Brain microvascular endothelial cell (primary cell): ENCODE measurements around the gene SNX19.

Experiments
- DNase-seq: peaks from one replicate; pipeline ENCODE4 v3.0.0-alpha.2; 2020
- H3K27ac ChIP-seq: fragments of 250-450 bp; sonication (Bioruptor Pico); 2 replicates; pipeline ENCODE4 v1.5.1; 2020; ENCODE audit warnings: mild to moderate bottlenecking, moderate library complexity
- H3K27me3 ChIP-seq: fragments of 250-450 bp; sonication (Bioruptor Pico); replicated peaks from 2 replicates; pipeline ENCODE4 v1.5.1; 2020; ENCODE audit warnings: mild to moderate bottlenecking
- H3K36me3 ChIP-seq: fragments of 250-450 bp; sonication (Bioruptor Pico); replicated peaks from 2 replicates; pipeline ENCODE4 v1.5.1; 2020; ENCODE audit warnings: mild to moderate bottlenecking
- H3K4me3 ChIP-seq: 2 replicates; pipeline ENCODE4 v1.5.1; 2011; ENCODE audit warnings: low read depth, mild to moderate bottlenecking, control low read depth, low read length, moderate library complexity
- in situ Hi-C: cut with HindIII; loops from 2 replicates; pipeline ENCODE4 v1.10.0; 2017; ENCODE audit warnings: low sequenced_read_pairs, low pct_ligation_motif_present
- TF ChIP-seq, protein P1 (sequence below): IDR thresholded peaks from 2 replicates; pipeline ENCODE4 v1.5.1; 2011; ENCODE audit warnings: low read depth, mild to moderate bottlenecking, moderate library complexity, low read length, control low read depth, inconsistent platforms; ENCODE audit errors: missing control alignments

The SNX19 gene

DNA sequence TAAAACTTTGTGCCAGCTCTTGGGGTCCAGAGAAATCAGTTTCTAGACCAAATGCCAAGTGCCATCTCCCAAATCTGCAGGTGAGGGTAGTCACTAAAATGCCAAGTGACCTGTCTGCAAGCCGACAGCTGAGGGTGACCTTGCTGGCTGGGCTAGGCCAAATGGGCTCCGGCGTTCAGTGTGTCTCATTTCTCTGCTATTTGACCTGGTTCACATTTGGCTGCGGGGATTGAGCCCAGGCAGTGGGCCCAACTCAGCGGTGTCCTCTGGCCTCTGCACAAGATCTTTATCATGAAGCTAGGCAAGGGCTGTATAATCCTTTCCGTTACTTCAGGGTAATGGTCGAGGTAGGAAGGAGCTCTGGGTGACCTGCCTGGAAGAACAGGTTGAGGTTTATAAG lies 87.5 kb downstream of the SNX19 start:
- DNase-seq, result no peak
- in situ Hi-C loops, result no loop called here
- no peak overlapping the region for H3K27ac ChIP-seq
- TF ChIP-seq, protein P1, sequence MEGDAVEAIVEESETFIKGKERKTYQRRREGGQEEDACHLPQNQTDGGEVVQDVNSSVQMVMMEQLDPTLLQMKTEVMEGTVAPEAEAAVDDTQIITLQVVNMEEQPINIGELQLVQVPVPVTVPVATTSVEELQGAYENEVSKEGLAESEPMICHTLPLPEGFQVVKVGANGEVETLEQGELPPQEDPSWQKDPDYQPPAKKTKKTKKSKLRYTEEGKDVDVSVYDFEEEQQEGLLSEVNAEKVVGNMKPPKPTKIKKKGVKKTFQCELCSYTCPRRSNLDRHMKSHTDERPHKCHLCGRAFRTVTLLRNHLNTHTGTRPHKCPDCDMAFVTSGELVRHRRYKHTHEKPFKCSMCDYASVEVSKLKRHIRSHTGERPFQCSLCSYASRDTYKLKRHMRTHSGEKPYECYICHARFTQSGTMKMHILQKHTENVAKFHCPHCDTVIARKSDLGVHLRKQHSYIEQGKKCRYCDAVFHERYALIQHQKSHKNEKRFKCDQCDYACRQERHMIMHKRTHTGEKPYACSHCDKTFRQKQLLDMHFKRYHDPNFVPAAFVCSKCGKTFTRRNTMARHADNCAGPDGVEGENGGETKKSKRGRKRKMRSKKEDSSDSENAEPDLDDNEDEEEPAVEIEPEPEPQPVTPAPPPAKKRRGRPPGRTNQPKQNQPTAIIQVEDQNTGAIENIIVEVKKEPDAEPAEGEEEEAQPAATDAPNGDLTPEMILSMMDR, result no peak
- H3K36me3 ChIP-seq, result no peaks in the 10 kb centered on the region
- no peaks in the 10 kb centered on the region for H3K27me3 ChIP-seq
- H3K4me3 ChIP-seq, result no peak overlapping the region

DNA sequence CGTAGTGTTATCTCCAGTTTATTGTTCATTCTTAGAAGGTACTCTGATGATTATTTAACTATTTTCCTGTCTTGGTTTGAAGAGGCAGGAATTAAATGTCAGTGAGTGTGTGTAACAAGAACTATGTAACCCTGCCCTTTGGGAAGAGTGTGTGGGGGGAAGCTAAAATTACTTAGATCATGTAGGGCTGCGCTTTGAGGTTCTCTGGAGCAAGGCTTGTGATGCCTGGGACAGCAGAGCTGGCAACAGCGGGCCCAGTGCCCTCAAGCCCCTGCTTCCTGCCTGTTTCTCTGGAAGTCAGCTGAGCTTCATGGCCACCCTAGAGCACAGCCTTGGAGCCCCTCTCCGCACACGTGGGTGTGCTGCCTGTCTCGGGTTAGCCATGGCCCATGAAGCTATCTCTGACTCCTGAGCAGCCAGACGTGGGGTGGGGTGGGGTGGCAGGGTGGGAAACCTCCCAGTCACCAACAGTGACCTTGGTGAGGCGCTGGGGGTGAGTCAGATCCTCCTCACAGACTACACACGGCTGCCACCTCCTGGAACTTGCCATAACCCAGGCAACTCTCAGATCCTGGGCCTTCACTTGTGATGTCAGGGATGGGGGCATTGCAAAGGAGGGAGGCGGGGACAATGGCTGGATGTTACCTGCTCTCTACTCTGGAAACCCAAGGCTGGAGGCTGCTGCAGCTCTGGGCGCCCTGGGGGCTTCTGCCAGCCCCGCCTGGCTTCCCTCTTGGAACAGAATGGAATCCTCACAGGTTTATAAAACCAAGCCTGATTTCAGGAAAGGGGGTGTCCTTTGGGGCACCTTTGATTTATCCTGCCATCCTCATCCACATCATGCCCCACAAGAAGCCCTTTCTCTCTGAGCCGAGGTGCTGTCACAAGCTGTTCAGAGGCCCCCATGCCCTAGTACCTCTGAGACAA lies 88.6 kb downstream of the SNX19 start:
- in situ Hi-C loops, result no loop called here
- no peaks in the 10 kb centered on the region for H3K27me3 ChIP-seq
- peak overlapping the region; percentile 62 for H3K27ac ChIP-seq
- peak; percentile 85 for DNase-seq
- TF ChIP-seq, protein P1, result peak; percentile 86
- H3K4me3 ChIP-seq, result no peak overlapping the region
- H3K36me3 ChIP-seq, result no peaks in the 10 kb centered on the region

DNA sequence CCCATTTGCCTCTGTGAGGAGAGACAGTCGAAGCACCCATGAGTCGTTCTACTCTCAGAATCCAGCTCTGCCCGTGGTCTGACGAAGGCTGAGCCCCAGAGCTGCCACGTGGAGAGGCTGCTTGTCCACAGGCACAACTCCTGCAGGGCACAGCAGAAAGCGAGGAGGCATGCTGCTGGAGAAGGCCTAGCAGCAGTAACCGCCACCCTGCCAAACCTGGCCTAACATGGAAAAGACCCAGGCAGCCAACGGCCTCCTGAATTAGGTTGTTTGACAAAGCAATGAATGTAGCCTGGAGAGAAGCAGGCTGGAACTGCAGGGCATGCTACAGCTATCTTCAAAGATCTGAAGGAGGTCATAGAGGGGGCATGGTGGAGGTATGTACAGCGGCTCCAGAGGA lies 89.7 kb downstream of the SNX19 start:
- no peak overlapping the region for H3K27ac ChIP-seq
- TF ChIP-seq, protein P1, result no peak
- DNase-seq, result no peak
- H3K36me3 ChIP-seq, result no peaks in the 10 kb centered on the region
- H3K4me3 ChIP-seq, result no peak overlapping the region
- H3K27me3 ChIP-seq, result no peaks in the 10 kb centered on the region
- in situ Hi-C loops, result no loop called here

DNA sequence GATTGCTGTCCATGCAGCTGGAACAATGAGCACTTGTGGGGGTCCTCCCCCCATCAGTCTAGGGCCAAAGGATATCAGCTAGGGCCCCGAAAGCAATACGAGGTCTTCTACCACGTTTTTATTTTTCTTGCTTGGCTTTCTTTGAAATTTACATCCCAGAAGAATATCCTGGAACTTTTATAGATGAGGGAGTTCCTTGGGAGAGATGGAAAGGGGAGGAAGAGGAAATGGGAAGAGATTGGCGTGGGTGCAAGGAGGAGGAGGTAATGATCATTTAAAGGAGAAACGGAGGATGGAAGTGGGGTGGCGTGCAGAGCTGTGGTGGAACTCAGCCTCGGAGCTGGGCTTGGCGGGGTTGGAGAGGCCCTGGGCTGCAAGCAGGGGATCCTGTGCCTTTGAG lies 90.3 kb downstream of the SNX19 start:
- Histone ChIP-seq H3K36me3 (no peaks in the 10 kb centered on the region), H3K4me3 (no peak overlapping the region), H3K27ac (no peak overlapping the region), H3K27me3 (no peaks in the 10 kb centered on the region)
- in situ Hi-C loops, result no loop called here
- TF ChIP-seq, protein P1, result no peak
- no peak for DNase-seq

DNA sequence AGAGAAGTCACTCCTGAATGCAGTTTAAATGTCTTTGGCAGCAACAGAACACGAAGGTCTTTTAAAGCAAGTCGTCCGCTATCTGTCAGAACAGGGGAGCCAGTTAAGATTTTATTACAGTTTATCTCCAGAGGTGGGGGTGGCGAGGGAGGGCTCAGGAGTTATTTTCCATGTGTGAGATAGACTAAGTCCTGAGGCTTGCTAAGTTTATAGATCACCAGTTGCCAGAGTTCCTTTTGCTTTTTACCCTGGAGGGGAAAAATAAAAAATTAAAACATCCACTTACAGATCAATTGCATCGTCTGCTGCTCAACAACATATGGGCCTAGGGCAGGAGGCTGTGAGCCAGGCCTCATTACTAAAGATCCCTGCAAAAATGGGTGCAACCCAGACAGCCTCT lies 90.7 kb downstream of the SNX19 start:
- no peak for DNase-seq
- H3K36me3 ChIP-seq, result no peaks in the 10 kb centered on the region
- no peaks in the 10 kb centered on the region for H3K27me3 ChIP-seq
- H3K27ac ChIP-seq, result no peak overlapping the region
- in situ Hi-C loops, result no loop called here
- TF ChIP-seq, protein P1, result no peak
- no peak overlapping the region for H3K4me3 ChIP-seq
